Measurements from ENCODE around the gene NKAPL.

- TF ChIP-seq POLR2AphosphoS5 (IDR thresholded peaks at IDR 0.05; ENCODE audit: insufficient read depth in 1 of 2, low read depth in 1 of 2) (peak; percentile 51 to 90), CTCF (IDR thresholded peaks at IDR 0.05) (no peak)
Measured at GRCh38 chr6:28266962-28267694, 8.0 kb downstream of the NKAPL start, which contains the start of gene ZSCAN26.

Measured in vagina (tissue), 2 donors.